HEK293T (cell line): ENCODE results near the gene HSF5.

ENCODE experiments used
- NFRKB ChIP-seq: fragments of 450-650 bp; IDR thresholded peaks from 2 replicates; pipeline ENCODE4 v1.6.1; 2016; ENCODE audit warnings: mild to moderate bottlenecking, moderate library complexity
- SUZ12 ChIP-seq: fragments of 450-650 bp; IDR thresholded peaks from 2 replicates; pipeline ENCODE4 v1.6.1; 2016; ENCODE audit warnings: mild to moderate bottlenecking

- TF ChIP-seq NFRKB (no peak), SUZ12 (no peak)
These were observed 78.8 kb downstream of the HSF5 start for GRCh38 chr17:58409432-58409831.
